Activated naive CD4-positive, alpha-beta T cell treated with Interleukin-2 at 50 U/mL for 16 hours (primary cell): ENCODE data around the gene NPC2.

Experiments
- DNase-seq: peaks from one replicate; pipeline ENCODE4 v3.0.0-alpha.2; 2020

The NPC2 gene

GRCh38 chr14:74501691-74502090, 8.6 kb upstream of the NPC2 start:
- DNase-seq: no peak

GRCh38 chr14:74501135-74501614, 8.1 kb upstream of the NPC2 start:
- no peak for DNase-seq

- no peak for DNase-seq
Measured at GRCh38 chr14:74500417-74501134, 7.5 kb upstream of the NPC2 start.

GRCh38 chr14:74495356-74495755, 2.3 kb upstream of the NPC2 start:
- DNase-seq: no peak

GRCh38 chr14:74493343-74494261, 497 bp upstream of the NPC2 start, which contains the start of gene ISCA2:
Gene ISCA2, plus strand, starts transcription at chr14:74493765. Its CDS starts 10 bp downstream, at chr14:74493775.
- DNase-seq: peak; percentile 100

GRCh38 chr14:74491956-74492775, 939 bp downstream of the NPC2 start:
- DNase-seq: no peak

GRCh38 chr14:74490486-74490885, 2.6 kb downstream of the NPC2 start:
- no peak for DNase-seq

- DNase-seq: no peak
Measured at GRCh38 chr14:74488786-74489397, 4.2 kb downstream of the NPC2 start.

GRCh38 chr14:74486164-74486563, 6.9 kb downstream of the NPC2 start:
- no peak for DNase-seq

GRCh38 chr14:74483321-74483720, 9.8 kb downstream of the NPC2 start:
- no peak for DNase-seq

- DNase-seq: no peak
Measured at GRCh38 chr14:74482571-74482970, 10.5 kb downstream of the NPC2 start.

- no peak for DNase-seq
Measured at GRCh38 chr14:74480046-74480445, 13.1 kb downstream of the NPC2 start.

- no peak for DNase-seq
Measured at GRCh38 chr14:74478996-74479635, 14.0 kb downstream of the NPC2 start.

- DNase-seq: no peak
Measured at GRCh38 chr14:74476607-74477006, 16.5 kb downstream of the NPC2 start.

- DNase-seq: no peak
Measured at GRCh38 chr14:74476107-74476506, 17.0 kb downstream of the NPC2 start.

- DNase-seq: no peak
Measured at GRCh38 chr14:74475678-74476077, 17.4 kb downstream of the NPC2 start.

GRCh38 chr14:74474376-74474775, 18.7 kb downstream of the NPC2 start:
- DNase-seq: no peak

- no peak for DNase-seq
Measured at GRCh38 chr14:74472601-74473000, 20.5 kb downstream of the NPC2 start.

GRCh38 chr14:74469548-74470518, 23.3 kb downstream of the NPC2 start:
- DNase-seq: no peak

GRCh38 chr14:74468513-74468912, 24.6 kb downstream of the NPC2 start:
- no peak for DNase-seq

GRCh38 chr14:74465335-74465734, 27.8 kb downstream of the NPC2 start:
- DNase-seq: no peak
